Measurements from ENCODE around the gene MYO15B.

DNA sequence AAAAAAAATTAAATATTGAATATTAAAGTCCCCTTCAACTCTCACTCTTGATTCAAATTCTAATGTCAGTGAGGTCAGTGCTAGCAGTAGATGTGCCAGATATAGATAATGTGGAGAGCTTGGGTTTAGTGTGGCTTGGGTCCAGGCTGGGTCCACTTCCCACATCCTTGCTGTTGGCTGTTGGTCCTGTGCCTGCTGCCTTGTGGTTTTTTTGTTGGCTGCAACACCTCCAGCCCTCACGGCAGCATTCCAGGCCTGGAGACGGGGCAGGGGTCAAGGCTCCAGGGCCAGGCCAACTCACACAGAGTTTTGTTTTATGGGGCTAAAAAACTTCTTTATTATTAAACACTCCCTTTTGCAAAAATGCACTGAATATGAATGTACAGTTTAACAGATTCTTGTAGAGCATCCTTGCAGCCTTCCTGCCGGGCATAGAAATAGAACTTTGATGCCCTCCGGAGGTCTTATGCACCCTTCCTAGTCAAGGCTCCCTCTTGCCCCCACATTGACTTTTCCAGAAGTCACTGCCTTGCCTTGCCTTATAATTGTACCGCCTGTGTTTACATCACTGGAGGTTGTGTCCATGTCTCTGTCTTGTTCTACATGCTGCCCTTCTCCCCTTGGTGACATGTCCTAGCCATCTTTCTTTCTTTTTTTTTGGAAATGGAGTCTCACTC is 25.5 kb upstream of the MYO15B start:
- TF ChIP-seq, protein P1, sequence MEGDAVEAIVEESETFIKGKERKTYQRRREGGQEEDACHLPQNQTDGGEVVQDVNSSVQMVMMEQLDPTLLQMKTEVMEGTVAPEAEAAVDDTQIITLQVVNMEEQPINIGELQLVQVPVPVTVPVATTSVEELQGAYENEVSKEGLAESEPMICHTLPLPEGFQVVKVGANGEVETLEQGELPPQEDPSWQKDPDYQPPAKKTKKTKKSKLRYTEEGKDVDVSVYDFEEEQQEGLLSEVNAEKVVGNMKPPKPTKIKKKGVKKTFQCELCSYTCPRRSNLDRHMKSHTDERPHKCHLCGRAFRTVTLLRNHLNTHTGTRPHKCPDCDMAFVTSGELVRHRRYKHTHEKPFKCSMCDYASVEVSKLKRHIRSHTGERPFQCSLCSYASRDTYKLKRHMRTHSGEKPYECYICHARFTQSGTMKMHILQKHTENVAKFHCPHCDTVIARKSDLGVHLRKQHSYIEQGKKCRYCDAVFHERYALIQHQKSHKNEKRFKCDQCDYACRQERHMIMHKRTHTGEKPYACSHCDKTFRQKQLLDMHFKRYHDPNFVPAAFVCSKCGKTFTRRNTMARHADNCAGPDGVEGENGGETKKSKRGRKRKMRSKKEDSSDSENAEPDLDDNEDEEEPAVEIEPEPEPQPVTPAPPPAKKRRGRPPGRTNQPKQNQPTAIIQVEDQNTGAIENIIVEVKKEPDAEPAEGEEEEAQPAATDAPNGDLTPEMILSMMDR (conservative IDR thresholded peaks at IDR 0.05 in 1 of 2, IDR thresholded peaks at IDR 0.05 in 1 of 2; ENCODE audit: low read depth in 1 of 2, low read length in 2 of 2), result no peak
- no peak for TF ChIP-seq EZH2 (IDR thresholded peaks at IDR 0.05; ENCODE audit: low read length, missing control alignments)
